Measurements from ENCODE around the gene ZFP1. TPM values are rescaled to one million over a fixed set of nuclear protein-coding genes. Genes with fewer than 3 reads are reported as not detected.
A peak's percentile ranks its signal among the peaks of the same experiment; 100 is the strongest.

Gene ZFP1
- total RNA-seq, 1 donor from 2014 or later = 17.0 TPM

GRCh38 chr16:75106351-75107274 lies 41.7 kb upstream of the ZFP1 start:
- H3K36me3 Mint-ChIP-seq (ENCODE audit: unreplicated experiment) = peaks cover 27% of the 10 kb centered on the region
- no peak for TF ChIP-seq CTCF (IDR thresholded peaks at IDR 0.05)
- H3K27me3 Mint-ChIP-seq (ENCODE audit: unreplicated experiment) = no peaks in the 10 kb centered on the region
- no peaks in the 10 kb centered on the region for H3K9me3 Mint-ChIP-seq (ENCODE audit: unreplicated experiment)
- peak overlapping the region; percentile 23 for H3K27ac Mint-ChIP-seq (ENCODE audit: unreplicated experiment)
- DNase-seq (ENCODE audit: extremely low spot score, unreplicated experiment) = no peak
- peaks cover 60% of the 10 kb centered on the region for H3K4me1 Mint-ChIP-seq (ENCODE audit: unreplicated experiment)
- H3K4me3 Mint-ChIP-seq (ENCODE audit: unreplicated experiment) = no peak overlapping the region

DNA sequence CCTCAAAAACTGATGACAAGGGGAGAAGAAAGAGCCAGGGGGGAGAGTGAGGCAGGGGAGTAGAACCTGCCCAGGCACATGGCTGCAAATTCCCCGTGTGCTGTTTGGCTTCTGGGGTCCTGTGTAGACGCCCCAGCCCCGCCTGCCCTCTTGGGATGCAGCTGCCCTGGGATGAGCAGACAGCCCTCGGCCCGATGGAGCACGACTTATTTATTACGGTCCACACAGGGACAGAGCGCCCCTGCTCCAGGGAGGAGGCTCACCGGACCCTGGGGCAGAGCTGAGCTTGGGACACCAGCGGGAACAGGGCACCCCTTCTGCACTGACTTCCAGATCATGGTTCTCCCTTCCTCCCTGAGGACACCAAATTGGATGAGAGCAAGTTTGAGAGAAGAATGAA lies 40.8 kb upstream of the ZFP1 start:
- Mint-ChIP-seq H3K4me3 (ENCODE audit: unreplicated experiment) (no peak overlapping the region), H3K36me3 (ENCODE audit: unreplicated experiment) (peaks cover 25% of the 10 kb centered on the region), H3K4me1 (ENCODE audit: unreplicated experiment) (peaks cover 63% of the 10 kb centered on the region), H3K9me3 (ENCODE audit: unreplicated experiment) (no peaks in the 10 kb centered on the region), H3K27me3 (ENCODE audit: unreplicated experiment) (no peaks in the 10 kb centered on the region), H3K27ac (ENCODE audit: unreplicated experiment) (peak overlapping the region; percentile 23)
- no peak for DNase-seq (ENCODE audit: extremely low spot score, unreplicated experiment)
- no peak for TF ChIP-seq CTCF (IDR thresholded peaks at IDR 0.05)

DNA sequence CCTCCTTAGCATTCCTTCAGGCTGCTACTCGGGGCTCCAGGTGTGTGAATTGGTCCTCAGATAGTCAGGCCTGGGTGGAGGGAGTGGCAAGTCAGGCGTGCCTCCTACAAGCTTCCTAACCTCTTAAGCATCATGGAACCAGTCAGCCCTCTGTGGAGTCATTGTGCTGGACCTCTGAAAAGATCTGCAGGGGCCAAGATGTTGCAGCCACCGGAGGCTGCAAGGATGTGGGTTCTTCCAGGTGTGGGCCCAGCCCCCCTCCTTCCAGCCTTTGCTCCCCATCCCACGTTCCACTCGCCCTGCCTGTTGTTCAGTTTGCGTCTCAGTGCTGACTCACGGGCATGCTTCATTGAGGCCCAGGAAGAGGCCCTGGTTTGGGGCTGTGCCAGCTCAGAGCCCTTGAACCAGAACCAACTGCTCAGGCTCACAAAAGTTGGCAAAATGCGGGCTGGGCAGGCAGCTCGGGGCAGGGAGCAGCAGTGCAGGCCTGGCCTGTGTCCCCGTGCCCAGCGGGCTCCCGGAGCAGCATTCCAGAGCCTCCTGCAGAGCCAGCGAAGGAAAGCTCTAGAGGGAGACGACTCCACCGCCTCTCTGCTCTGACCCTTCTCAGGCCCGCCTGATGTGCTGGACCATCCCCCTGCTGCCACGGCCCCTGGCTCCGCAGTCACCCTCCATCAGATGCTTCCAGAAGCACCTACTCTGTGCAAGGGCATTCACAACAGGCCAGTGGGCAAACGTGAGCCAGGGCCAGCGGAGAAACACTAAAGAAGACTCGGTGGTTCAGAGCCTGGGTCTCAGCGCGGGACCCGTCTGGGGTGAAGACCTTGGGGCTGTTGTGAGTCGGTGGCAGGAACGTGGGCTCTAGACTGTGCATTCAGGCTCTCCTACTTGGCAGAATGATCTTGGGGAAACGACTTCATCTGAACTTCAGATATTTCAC lies 39.3 kb upstream of the ZFP1 start:
- no peak for TF ChIP-seq CTCF (IDR thresholded peaks at IDR 0.05)
- H3K4me3 Mint-ChIP-seq (ENCODE audit: unreplicated experiment) = no peak overlapping the region

GRCh38 chr16:75109732-75110243 lies 38.5 kb upstream of the ZFP1 start:
- TF ChIP-seq CTCF (IDR thresholded peaks at IDR 0.05) = no peak
- Mint-ChIP-seq H3K4me1 (ENCODE audit: unreplicated experiment) (peaks cover 59% of the 10 kb centered on the region), H3K27ac (ENCODE audit: unreplicated experiment) (peak overlapping the region; percentile 91)

More for the DNA sequence above, 39.3 kb upstream of the ZFP1 start:
- H3K4me1 Mint-ChIP-seq (ENCODE audit: unreplicated experiment) = peaks cover 63% of the 10 kb centered on the region
- H3K27ac Mint-ChIP-seq (ENCODE audit: unreplicated experiment) = peak overlapping the region; percentile 91
- DNase-seq (ENCODE audit: extremely low spot score, unreplicated experiment) = peak; percentile 90
- H3K36me3 Mint-ChIP-seq (ENCODE audit: unreplicated experiment) = peaks cover 16% of the 10 kb centered on the region
- H3K9me3 Mint-ChIP-seq (ENCODE audit: unreplicated experiment) = no peaks in the 10 kb centered on the region
- no peaks in the 10 kb centered on the region for H3K27me3 Mint-ChIP-seq (ENCODE audit: unreplicated experiment)

More at GRCh38 chr16:75109732-75110243, 38.5 kb upstream of the ZFP1 start:
- no peak for DNase-seq (ENCODE audit: extremely low spot score, unreplicated experiment)
- Mint-ChIP-seq H3K4me3 (ENCODE audit: unreplicated experiment) (no peak overlapping the region), H3K27me3 (ENCODE audit: unreplicated experiment) (no peaks in the 10 kb centered on the region), H3K9me3 (ENCODE audit: unreplicated experiment) (no peaks in the 10 kb centered on the region), H3K36me3 (ENCODE audit: unreplicated experiment) (peaks cover 15% of the 10 kb centered on the region)
